Skeletal muscle satellite cell (primary cell): ENCODE data around the gene ABHD2.
"Not testable (repeated sequence)": the region's sequence is repeated elsewhere in the genome, so short reads cannot be mapped to it uniquely, and the experiment has no call there.

Experiments
- H3K27me3 ChIP-seq: 2 replicates; pipeline ENCODE4 v1.7.0; 2013; ENCODE audit warnings: low read length; ENCODE audit not compliant: control insufficient read depth, insufficient read depth
- H3K36me3 ChIP-seq: 2 replicates; pipeline ENCODE4 v1.7.0; 2013; ENCODE audit warnings: mild to moderate bottlenecking, control low read depth, low read length; ENCODE audit not compliant: insufficient read depth
- H3K4me1 ChIP-seq: 2 replicates; pipeline ENCODE4 v1.7.0; 2013; ENCODE audit warnings: low read length; ENCODE audit not compliant: control insufficient read depth, insufficient read depth
- H3K4me2 ChIP-seq: 2 replicates; pipeline ENCODE4 v1.7.0; 2013; ENCODE audit warnings: mild to moderate bottlenecking, low read length
- H3K4me3 ChIP-seq: 2 replicates; pipeline ENCODE4 v1.7.0; 2013; ENCODE audit warnings: low read length
- H3K9ac ChIP-seq: 2 replicates; pipeline ENCODE4 v1.7.0; 2013; ENCODE audit warnings: mild to moderate bottlenecking, low read depth, low read length, moderate library complexity
- H3K9me3 ChIP-seq: replicated peaks from 2 replicates; pipeline ENCODE4 v1.7.0; 2013; ENCODE audit warnings: mild to moderate bottlenecking, control low read depth, low read length

The ABHD2 gene

DNA sequence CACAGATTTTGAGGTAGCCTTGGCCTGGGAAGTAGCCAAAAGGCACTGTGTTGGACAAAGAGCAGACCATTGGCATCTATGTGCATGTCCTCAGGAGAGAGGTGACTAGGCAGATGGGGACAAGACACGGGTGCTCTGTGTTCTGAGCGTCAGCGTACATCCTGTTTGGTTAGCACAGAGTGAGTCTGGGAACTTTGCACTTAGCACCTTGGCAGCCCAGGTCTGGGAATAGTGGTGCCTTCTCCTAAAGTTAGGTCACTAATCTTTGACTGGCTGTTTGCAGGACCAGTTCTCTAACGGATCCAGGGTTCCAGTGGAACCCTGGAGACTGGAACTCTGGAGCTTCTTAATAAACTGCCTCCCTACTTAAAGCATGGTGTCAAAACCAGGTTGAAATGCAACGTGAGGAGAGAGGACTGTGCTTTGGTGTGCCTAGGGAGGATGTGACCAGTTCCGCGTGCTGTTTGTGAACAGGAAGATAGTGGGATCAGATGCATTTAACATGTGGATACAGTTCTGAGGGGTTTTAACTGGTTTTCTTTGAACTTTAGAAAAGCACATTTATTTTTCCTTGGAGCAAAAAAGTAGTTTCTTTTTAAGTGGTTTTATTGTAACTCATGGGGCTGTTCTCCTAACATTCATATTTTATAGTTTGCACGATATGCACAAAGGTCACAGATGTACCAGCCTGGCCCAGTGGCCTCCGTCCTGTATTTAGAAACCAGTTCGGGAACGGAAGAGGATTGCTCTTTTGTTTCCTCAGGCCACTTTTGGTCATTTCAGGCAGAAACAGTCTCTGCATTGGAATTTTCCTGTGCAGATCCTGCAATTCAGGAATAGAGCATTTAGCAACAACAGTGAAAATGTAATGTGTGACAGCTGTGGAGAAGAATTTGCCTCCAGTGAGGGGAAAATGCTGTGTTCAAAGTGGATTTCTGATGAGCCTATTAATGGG lies 48.8 kb downstream of the ABHD2 start:
- H3K4me1 ChIP-seq, result peaks cover 33% of the 10 kb centered on the region
- peak overlapping the region; percentile 3 for H3K4me2 ChIP-seq
- H3K27me3 ChIP-seq, result no peaks in the 10 kb centered on the region
- H3K9ac ChIP-seq, result no peak overlapping the region
- H3K36me3 ChIP-seq, result peaks cover 12% of the 10 kb centered on the region
- no peak overlapping the region for H3K4me3 ChIP-seq
- no peaks in the 10 kb centered on the region for H3K9me3 ChIP-seq

DNA sequence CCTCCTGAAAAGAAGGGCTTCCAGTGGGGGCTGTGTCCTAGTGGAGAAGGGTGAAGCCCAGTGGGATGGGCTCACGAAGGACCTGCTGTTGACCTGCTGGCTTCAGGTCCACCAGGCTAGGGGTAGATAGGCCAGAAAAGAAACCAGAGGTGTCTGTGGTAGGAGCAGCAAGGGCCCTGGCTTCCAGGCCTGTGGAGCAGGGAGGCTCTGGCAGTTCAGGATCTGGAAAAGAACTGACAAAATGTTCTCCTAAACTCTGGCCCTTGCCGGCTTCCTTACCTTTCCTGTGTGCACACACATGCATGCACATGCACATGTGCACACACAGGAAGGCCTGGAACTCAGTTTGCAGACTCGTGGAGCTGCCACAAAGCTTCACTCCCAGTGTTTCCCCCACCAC lies 49.7 kb downstream of the ABHD2 start:
- Histone ChIP-seq H3K36me3 (peaks cover 12% of the 10 kb centered on the region), H3K9me3 (no peaks in the 10 kb centered on the region), H3K27me3 (no peaks in the 10 kb centered on the region), H3K4me3 (no peak overlapping the region), H3K4me1 (peaks cover 40% of the 10 kb centered on the region), H3K4me2 (peak overlapping the region; percentile 3), H3K9ac (no peak overlapping the region)

GRCh38 chr15:89138999-89139612 lies 50.9 kb downstream of the ABHD2 start:
- Histone ChIP-seq H3K9ac (peak overlapping the region; percentile 18), H3K4me3 (no peak overlapping the region), H3K4me2 (no peak overlapping the region), H3K9me3 (no peaks in the 10 kb centered on the region), H3K36me3 (peaks cover 12% of the 10 kb centered on the region), H3K27me3 (no peaks in the 10 kb centered on the region), H3K4me1 (peaks cover 52% of the 10 kb centered on the region)

GRCh38 chr15:89139613-89140499 lies 51.6 kb downstream of the ABHD2 start:
- H3K36me3 ChIP-seq, result peaks cover 12% of the 10 kb centered on the region
- H3K4me3 ChIP-seq, result no peak overlapping the region
- peaks cover 57% of the 10 kb centered on the region for H3K4me1 ChIP-seq
- no peak overlapping the region for H3K4me2 ChIP-seq
- H3K27me3 ChIP-seq, result no peaks in the 10 kb centered on the region
- no peaks in the 10 kb centered on the region for H3K9me3 ChIP-seq
- peak overlapping the region; percentile 18 for H3K9ac ChIP-seq

- H3K4me1 ChIP-seq, result peaks cover 57% of the 10 kb centered on the region
- H3K27me3 ChIP-seq, result no peaks in the 10 kb centered on the region
- H3K4me2 ChIP-seq, result no peak overlapping the region
- H3K9me3 ChIP-seq, result no peaks in the 10 kb centered on the region
- H3K4me3 ChIP-seq, result no peak overlapping the region
- no peak overlapping the region for H3K9ac ChIP-seq
- H3K36me3 ChIP-seq, result peaks cover 12% of the 10 kb centered on the region
These were observed 52.3 kb downstream of the ABHD2 start for GRCh38 chr15:89140595-89140994.

DNA sequence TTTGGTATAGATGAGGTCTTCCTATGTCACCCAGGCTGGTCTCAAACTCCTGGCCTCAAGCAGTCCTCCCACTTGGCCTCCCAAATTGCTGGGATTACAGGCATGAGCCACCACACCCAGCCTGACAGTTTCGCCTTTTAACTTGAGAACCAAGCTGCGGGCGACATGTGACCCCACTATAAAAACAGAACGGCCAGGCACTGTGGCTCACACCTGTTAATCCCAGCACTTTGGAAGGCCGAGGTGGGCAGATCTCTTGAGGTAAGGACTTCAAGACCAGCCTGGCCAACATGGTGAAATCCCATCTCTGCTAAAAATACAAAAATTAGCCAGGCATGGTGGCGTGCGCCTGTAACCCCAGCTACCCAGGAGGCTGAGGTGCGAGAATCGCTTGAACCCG lies 52.9 kb downstream of the ABHD2 start:
- H3K36me3 ChIP-seq, result peaks cover 12% of the 10 kb centered on the region
- H3K4me1 ChIP-seq, result peaks cover 57% of the 10 kb centered on the region

GRCh38 chr15:89141885-89142284 lies 53.6 kb downstream of the ABHD2 start:
- Histone ChIP-seq H3K27me3 (no peaks in the 10 kb centered on the region), H3K4me2 (no peak overlapping the region), H3K36me3 (peaks cover 12% of the 10 kb centered on the region), H3K9me3 (no peaks in the 10 kb centered on the region), H3K4me1 (peaks cover 53% of the 10 kb centered on the region), H3K9ac (no peak overlapping the region), H3K4me3 (no peak overlapping the region)

More for the DNA sequence above, 52.9 kb downstream of the ABHD2 start:
- H3K4me2 ChIP-seq, H3K4me3 ChIP-seq, H3K9ac ChIP-seq, H3K27me3 ChIP-seq, H3K9me3 ChIP-seq: not testable (repeated sequence)

- Histone ChIP-seq H3K4me1 (peaks cover 48% of the 10 kb centered on the region), H3K36me3 (peaks cover 12% of the 10 kb centered on the region)
These were observed 54.2 kb downstream of the ABHD2 start for GRCh38 chr15:89142423-89142822.

DNA sequence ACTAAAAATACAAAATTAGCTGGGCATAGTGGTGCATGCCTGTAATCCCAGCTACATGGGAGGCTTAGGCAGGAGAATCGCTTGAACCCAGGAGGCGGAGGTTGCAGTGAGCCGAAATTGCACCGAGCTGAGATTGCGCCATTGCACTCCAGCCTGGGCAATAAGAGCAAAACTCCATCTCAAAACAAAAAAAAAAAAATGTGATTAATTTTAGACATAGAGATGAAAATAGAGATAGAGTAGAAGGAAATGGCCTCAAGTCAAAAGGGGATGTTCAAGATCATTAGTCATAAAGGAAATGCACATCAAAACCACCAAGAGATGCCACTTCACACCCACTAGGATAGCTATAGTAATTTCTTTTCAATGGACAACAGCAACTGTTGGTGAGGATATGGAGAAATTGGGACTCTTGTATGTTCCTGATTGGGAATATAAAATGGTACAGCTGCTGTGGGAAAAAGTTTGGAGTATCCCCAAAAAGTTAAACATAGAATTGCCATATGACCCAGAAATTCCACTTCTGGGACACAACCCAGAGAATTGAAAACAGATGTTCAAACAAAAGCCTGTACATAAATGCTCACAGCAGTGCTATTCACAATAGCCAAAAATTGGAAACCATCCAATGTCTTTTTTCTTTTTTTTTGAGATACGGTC lies 55.4 kb downstream of the ABHD2 start:
- Histone ChIP-seq H3K4me2 (peak overlapping the region; percentile 58), H3K4me1 (peaks cover 41% of the 10 kb centered on the region), H3K9me3 (no peaks in the 10 kb centered on the region), H3K4me3 (no peak overlapping the region), H3K27me3 (no peaks in the 10 kb centered on the region), H3K36me3 (peaks cover 12% of the 10 kb centered on the region), H3K9ac (no peak overlapping the region)

More at GRCh38 chr15:89142423-89142822, 54.2 kb downstream of the ABHD2 start:
- no peak overlapping the region for H3K4me3 ChIP-seq
- H3K4me2 ChIP-seq, result no peak overlapping the region
- H3K27me3 ChIP-seq, result no peaks in the 10 kb centered on the region
- H3K9ac ChIP-seq, result no peak overlapping the region
- no peaks in the 10 kb centered on the region for H3K9me3 ChIP-seq

DNA sequence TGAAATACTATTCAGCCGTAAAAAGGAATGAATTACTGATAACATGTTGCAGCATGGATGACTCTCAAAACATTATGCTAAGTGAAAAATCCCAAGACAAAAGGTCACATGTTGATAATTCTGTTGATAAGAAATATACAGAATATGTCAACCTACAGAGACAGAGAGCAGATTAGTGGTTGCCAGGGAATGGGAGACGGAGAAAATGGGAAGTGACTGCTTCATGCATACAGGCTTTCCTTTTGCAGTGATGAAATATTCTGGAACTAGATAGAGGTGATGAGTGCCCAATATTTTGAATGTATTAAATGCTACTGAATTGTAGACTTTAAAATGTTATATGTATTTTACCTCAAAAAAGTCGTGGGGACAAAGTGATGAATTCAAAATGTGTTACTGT lies 56.2 kb downstream of the ABHD2 start:
- Histone ChIP-seq H3K9ac (no peak overlapping the region), H3K36me3 (peaks cover 12% of the 10 kb centered on the region), H3K9me3 (no peaks in the 10 kb centered on the region), H3K27me3 (no peaks in the 10 kb centered on the region), H3K4me3 (no peak overlapping the region), H3K4me1 (peaks cover 33% of the 10 kb centered on the region), H3K4me2 (no peak overlapping the region)

DNA sequence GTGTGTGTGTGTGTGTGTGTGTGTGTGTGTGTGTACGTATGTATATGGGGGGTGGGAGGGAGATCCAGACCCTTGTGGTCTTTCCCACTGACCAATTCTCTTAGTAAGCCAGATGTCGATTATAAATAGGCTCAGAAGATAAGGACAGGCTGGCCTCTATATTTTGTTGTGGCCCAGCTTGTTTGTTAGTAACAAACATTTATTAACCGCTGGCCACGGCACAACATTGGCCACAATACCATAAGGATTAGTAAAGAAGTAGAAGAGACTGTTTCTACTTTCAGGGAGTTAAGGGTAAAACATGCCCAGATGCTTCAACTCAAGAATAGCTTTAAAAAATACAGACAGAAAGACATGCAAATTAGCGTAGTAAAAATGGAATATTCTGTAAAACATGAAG lies 58.1 kb downstream of the ABHD2 start:
- Histone ChIP-seq H3K36me3 (no peaks in the 10 kb centered on the region), H3K9me3 (no peaks in the 10 kb centered on the region), H3K4me2 (no peak overlapping the region), H3K4me3 (no peak overlapping the region), H3K4me1 (peaks cover 31% of the 10 kb centered on the region), H3K27me3 (no peaks in the 10 kb centered on the region), H3K9ac (no peak overlapping the region)
